Duodenal mucosa (tissue), 2 donors: ENCODE results near the gene RANBP17.
"Not testable (repeated sequence)": the region's sequence is repeated elsewhere in the genome, so short reads cannot be mapped to it uniquely, and the experiment has no call there.

Source experiments
- H3K27ac ChIP-seq: one replicate; pipeline ENCODE4 v1.7.0; 2013; ENCODE audit warnings: low read depth, low read length
- H3K27me3 ChIP-seq, 2 donors: one replicate each; pipeline ENCODE4 v1.7.0; 2013; ENCODE audit warnings: low read length in 2 of 2, control low read depth in 1 of 2; ENCODE audit not compliant: insufficient read depth in 2 of 2, control insufficient read depth in 1 of 2
- H3K36me3 ChIP-seq, 2 donors: one replicate each; pipeline ENCODE4 v1.7.0; 2013; ENCODE audit warnings: low read length in 2 of 2, control low read depth in 1 of 2; ENCODE audit not compliant: insufficient read depth in 2 of 2, control insufficient read depth in 1 of 2
- H3K4me1 ChIP-seq, 2 donors: one replicate each; pipeline ENCODE4 v1.7.0; 2013; ENCODE audit warnings: low read length in 2 of 2, control low read depth in 1 of 2; ENCODE audit not compliant: insufficient read depth in 2 of 2, control insufficient read depth in 1 of 2
- H3K4me3 ChIP-seq, 2 donors: one replicate each; pipeline ENCODE4 v1.7.0; 2013; ENCODE audit warnings: low read length in 2 of 2, low read depth in 1 of 2
- H3K9ac ChIP-seq, 2 donors: one replicate each; pipeline ENCODE4 v1.7.0; 2013; ENCODE audit warnings: low read length in 2 of 2, low read depth in 1 of 2
- H3K9me3 ChIP-seq, 2 donors: one replicate each; pipeline ENCODE4 v1.7.0; 2013; ENCODE audit warnings: low read length in 2 of 2, control low read depth in 1 of 2; ENCODE audit not compliant: control insufficient read depth in 1 of 2

The RANBP17 gene

DNA sequence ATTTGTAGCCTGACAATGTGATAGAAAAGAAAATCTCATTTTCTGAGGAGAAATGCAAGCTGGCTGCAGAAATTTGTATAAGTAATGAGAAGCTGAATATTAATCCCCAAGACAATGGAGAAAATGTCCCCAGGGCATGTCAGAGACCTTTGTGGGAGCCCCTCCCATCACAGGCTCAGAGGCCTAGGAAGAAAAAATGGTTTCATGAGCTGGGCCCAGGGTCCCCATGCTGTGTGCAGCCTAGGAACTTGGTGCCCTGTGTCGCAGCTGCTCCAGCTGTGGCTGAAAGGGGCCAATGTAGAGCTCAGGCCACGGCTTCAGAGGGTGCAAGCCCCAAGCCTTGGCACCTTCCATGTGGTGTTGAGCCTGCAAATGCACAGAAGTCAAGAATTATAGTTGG, 118.4 kb downstream of the RANBP17 start:
- H3K36me3 ChIP-seq, H3K9ac ChIP-seq, H3K4me1 ChIP-seq, H3K4me3 ChIP-seq, H3K27ac ChIP-seq, H3K27me3 ChIP-seq: not testable (repeated sequence)
- H3K9me3 ChIP-seq: peaks cover 0 to 16% of the 10 kb centered on the region in 2 donors

DNA sequence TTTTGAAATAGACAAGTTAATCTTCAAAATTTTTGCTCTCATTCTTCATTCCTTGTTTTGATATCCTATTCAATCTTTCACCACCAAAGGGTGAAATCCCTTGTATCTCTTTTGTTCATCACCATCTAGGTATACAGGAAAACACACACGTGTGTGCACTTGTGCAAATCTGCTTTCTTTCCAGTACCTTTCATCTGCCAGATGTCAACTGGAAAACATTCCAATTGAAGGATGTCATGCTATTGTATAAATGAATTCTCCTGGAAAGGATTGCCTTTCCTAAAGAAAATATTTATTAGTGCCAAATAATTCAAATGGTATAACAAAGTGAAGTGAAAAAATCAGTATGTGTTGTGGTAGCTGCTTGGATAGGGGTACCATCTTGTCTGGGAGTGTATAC, 123.7 kb downstream of the RANBP17 start:
- Histone ChIP-seq H3K27me3 (no peaks in the 10 kb centered on the region), H3K36me3 (no peaks in the 10 kb centered on the region), H3K9me3 (peaks cover 0 to 5% of the 10 kb centered on the region in 2 donors), H3K9ac (no peak overlapping the region), H3K27ac (no peak overlapping the region), H3K4me1 (no peaks in the 10 kb centered on the region), H3K4me3 (no peak overlapping the region)

DNA sequence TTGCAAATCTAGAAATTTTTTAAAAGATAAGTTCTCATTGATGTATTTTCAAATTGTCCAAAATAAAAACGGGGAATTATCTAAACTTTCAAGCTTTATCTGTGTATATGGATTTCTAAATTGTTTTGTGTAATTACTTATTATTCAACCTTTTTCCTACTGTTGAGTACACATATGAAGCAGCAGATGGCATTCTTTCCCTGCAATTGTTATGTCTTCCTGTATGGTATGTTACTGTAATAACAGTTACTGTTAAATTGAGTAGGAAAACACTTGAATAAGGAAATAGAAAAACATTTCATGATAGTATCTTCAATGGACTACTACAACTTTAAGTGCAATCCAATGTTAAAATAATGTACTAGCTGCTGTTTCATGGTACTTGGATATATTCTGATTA, 124.8 kb downstream of the RANBP17 start:
- H3K27me3 ChIP-seq: no peaks in the 10 kb centered on the region
- no peaks in the 10 kb centered on the region for H3K36me3 ChIP-seq
- no peaks in the 10 kb centered on the region for H3K9me3 ChIP-seq
- H3K4me3 ChIP-seq: no peak overlapping the region
- no peak overlapping the region for H3K9ac ChIP-seq
- no peak overlapping the region for H3K27ac ChIP-seq
- H3K4me1 ChIP-seq: no peaks in the 10 kb centered on the region

DNA sequence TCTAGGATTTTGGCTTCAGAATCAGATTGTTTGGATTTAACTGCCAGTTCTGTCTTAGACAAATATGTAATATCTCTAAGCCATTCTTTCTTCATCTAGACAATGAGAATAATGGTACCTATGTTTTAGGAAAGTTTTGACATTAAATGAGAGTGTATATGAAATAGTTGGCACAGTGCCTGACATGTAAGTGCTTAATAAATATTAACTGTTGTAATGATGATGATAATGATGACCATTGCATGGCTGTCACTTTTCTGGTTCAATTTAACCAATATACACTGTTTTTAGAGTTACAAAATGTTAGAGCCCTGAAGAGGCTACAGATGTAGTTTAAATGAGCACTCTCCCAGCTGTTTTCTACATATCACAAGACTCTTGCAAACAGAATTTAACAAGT, 131.7 kb downstream of the RANBP17 start:
- H3K9ac ChIP-seq: no peak overlapping the region
- no peak overlapping the region for H3K27ac ChIP-seq
- H3K4me3 ChIP-seq: no peak overlapping the region
- no peaks in the 10 kb centered on the region for H3K27me3 ChIP-seq
- no peaks in the 10 kb centered on the region for H3K4me1 ChIP-seq
- H3K36me3 ChIP-seq: no peaks in the 10 kb centered on the region
- no peaks in the 10 kb centered on the region for H3K9me3 ChIP-seq

DNA sequence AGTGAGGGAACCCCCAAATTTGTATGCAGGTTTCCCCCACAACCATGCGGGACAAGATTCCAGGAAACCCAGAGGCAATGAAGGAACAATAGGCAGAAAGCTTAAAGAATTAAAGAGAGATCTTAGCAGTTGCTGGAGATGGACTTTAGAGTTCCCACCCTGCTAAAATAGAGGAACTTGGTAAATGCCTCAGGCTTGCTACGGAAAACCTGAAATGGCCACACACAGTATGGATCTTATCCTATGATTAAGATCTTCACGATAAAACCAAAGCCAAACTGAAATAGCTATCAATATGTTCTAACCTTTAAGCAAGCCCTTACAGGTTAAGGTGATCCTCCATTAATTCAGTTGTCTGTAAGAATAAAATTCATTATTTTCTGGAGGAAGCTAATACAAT, 148.3 kb downstream of the RANBP17 start:
- no peaks in the 10 kb centered on the region for H3K9me3 ChIP-seq
- H3K4me3 ChIP-seq: no peak overlapping the region
- no peak overlapping the region for H3K27ac ChIP-seq
- no peak overlapping the region for H3K9ac ChIP-seq
- H3K4me1 ChIP-seq: no peaks in the 10 kb centered on the region
- no peaks in the 10 kb centered on the region for H3K36me3 ChIP-seq
- no peaks in the 10 kb centered on the region for H3K27me3 ChIP-seq

DNA sequence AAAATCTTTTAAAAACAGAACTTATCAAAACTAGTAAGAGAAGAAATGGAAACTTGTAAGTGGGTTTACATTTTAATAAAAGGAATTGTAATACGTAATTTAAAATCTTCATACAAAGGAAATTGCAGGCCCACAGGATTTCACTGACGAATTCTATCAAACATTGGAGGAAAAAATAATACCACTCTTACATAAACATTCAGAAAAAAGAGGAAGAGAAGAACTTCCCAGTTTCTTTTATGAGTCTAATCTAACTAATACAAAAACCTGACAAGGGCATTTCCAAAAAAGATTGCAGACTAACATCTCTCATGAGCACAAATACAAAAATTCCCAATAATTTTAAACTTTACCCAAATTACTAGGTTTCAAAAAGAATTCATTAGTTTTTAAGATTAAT, 149.0 kb downstream of the RANBP17 start:
- Histone ChIP-seq H3K9me3 (no peaks in the 10 kb centered on the region), H3K9ac (no peak overlapping the region), H3K27ac (no peak overlapping the region), H3K27me3 (no peaks in the 10 kb centered on the region), H3K4me3 (no peak overlapping the region), H3K4me1 (no peaks in the 10 kb centered on the region), H3K36me3 (no peaks in the 10 kb centered on the region)

DNA sequence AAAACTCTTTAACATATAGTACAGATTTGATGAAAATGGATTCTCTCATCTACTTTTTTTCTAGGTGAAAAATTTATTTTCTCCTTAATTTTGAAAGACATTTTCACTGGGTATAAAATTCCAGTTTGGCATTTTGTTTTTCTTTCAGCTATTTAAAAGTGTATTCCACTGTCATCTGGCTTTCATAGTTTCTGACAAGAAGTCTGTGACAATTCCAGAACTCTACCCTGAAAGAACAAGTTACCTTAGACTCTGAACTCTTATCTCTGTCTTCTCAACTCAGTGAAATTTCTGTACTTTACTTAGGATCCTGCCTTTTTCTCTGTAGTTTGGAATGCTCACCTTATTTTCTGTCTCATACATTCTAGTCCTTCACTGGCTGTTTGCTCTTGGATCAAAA, 161.7 kb downstream of the RANBP17 start:
- no peaks in the 10 kb centered on the region for H3K4me1 ChIP-seq

DNA sequence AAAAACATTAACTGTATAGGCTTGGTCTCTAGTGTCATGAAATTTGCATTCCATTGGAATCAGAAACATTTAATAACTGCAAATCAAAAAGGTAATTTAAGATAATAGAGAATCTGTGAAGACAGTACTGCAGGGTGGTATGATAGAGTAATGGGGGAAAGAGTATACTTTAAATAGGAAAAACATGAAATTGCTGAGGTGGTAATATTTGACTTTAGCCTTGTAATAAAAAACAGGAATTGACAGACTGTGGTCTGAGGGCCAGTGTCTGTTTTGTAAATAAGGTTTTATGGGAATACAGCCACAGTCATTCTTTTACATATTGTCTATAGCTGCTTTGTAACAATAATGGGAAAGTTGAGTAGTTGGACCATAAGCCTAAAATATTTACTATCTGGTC, 162.3 kb downstream of the RANBP17 start:
- Histone ChIP-seq H3K27ac (no peak overlapping the region), H3K9ac (no peak overlapping the region), H3K4me3 (no peak overlapping the region), H3K9me3 (peaks cover 11 to 13% of the 10 kb centered on the region in 2 donors), H3K36me3 (no peaks in the 10 kb centered on the region), H3K27me3 (no peaks in the 10 kb centered on the region), H3K4me1 (no peaks in the 10 kb centered on the region)

More for the DNA sequence above, 161.7 kb downstream of the RANBP17 start:
- Histone ChIP-seq H3K9ac (no peak overlapping the region), H3K36me3 (no peaks in the 10 kb centered on the region), H3K27me3 (no peaks in the 10 kb centered on the region), H3K9me3 (peaks cover 11 to 13% of the 10 kb centered on the region in 2 donors), H3K27ac (no peak overlapping the region), H3K4me3 (no peak overlapping the region)

DNA sequence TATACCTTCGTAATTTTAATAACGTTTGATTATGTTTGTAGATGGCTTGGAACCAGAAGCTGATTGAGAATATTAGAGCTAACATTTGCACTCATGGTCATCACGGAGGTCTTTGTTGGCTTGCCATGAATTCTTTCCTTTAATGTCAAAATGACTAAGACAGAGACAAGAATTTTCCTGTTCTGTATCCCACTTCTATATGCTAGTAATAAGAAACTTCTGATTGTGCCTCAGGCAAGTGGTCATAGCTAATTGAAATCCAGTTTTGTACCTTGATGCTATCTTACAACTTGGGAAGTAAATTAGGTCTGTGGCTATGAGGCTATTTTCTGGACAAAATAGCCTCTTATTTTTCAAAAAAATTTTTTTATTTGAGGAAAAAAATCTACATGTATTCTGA, 167.6 kb downstream of the RANBP17 start:
- Histone ChIP-seq H3K4me1 (no peaks in the 10 kb centered on the region), H3K9ac (no peak overlapping the region), H3K4me3 (no peak overlapping the region), H3K9me3 (no peaks in the 10 kb centered on the region), H3K27me3 (no peaks in the 10 kb centered on the region), H3K36me3 (no peaks in the 10 kb centered on the region), H3K27ac (no peak overlapping the region)

DNA sequence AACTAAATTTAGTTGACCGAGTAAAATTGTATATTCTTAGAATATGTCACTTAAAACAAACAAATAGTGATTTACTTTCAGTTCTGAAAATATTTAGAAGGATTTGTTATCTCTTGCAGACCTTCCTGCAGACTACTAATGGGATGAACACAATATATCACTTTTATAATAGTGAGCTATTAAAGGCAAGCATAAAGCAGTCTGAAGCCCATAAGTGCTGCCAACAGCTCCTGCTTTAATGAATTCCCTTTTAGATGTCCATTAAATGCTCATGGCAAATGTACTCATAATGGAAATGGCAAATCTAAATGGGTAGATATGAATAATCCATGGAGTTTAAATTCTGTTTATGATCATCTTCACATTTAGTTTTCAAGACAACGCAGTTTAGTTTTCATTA, 170.2 kb downstream of the RANBP17 start:
- no peaks in the 10 kb centered on the region for H3K27me3 ChIP-seq
- no peak overlapping the region for H3K4me3 ChIP-seq
- H3K27ac ChIP-seq: no peak overlapping the region
- no peaks in the 10 kb centered on the region for H3K4me1 ChIP-seq
- no peaks in the 10 kb centered on the region for H3K36me3 ChIP-seq
- no peaks in the 10 kb centered on the region for H3K9me3 ChIP-seq
- no peak overlapping the region for H3K9ac ChIP-seq

DNA sequence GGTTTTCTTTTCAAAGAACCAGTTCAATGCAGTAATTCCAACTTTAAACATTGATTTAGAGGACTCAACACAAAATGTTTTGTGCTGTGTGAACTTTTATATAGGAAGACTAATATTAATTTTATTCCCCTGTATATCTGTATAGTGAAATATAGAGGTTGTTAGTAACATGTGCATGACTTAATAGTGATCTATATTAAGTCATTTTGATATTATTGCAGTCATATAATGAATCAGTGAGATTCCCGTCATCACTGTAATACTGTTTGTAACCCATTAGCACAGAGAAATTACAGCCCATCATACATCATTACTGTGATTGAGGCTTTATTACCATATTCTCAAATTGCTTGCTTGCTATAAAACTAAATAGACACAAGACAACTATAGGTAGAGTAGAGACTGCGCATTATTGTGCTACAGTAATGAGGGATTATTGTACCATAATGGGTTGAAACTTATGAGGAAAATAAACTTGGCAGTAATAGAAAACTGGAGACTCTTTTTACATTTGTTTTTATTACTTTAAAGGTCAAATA, 170.7 kb downstream of the RANBP17 start:
- H3K9me3 ChIP-seq: no peaks in the 10 kb centered on the region
- H3K27ac ChIP-seq: no peak overlapping the region
- H3K4me3 ChIP-seq: no peak overlapping the region
- no peaks in the 10 kb centered on the region for H3K4me1 ChIP-seq
- no peak overlapping the region for H3K9ac ChIP-seq
- no peaks in the 10 kb centered on the region for H3K36me3 ChIP-seq
- H3K27me3 ChIP-seq: no peaks in the 10 kb centered on the region
